K562 (cell line): ENCODE measurements around the gene THG1L. TPM values are rescaled to one million over a fixed set of nuclear protein-coding genes. Genes with fewer than 3 reads are reported as not detected.

Experiments
- ADNP ChIP-seq: fragments of 200-800 bp; sonication (Bioruptor generic); IDR thresholded peaks from 2 replicates; pipeline ENCODE4 v1.6.1; 2016; ENCODE audit warnings: missing genetic modification characterization, missing compliant biosample characterization
- ARHGAP35 ChIP-seq: fragments of 450-650 bp; IDR thresholded peaks from 2 replicates; pipeline ENCODE4 v1.6.1; 2018; ENCODE audit not compliant: partially characterized antibody
- BCOR ChIP-seq: fragments of 450-650 bp; IDR thresholded peaks from 2 replicates; pipeline ENCODE4 v1.6.1; 2016
- CCAR2 ChIP-seq: fragments of 200-400 bp; formaldehyde crosslinking; IDR thresholded peaks from 2 replicates; pipeline ENCODE4 v1.6.1; 2017; ENCODE audit warnings: mild to moderate bottlenecking, low read depth, low read length
- E2F1 ChIP-seq: sonication (generic); formaldehyde crosslinking; IDR thresholded peaks from 2 replicates; pipeline ENCODE4 v1.8.1; 2023; ENCODE audit warnings: mild to moderate bottlenecking, missing genetic modification reagents, moderate library complexity
- ELF2 ChIP-seq: fragments of 250-450 bp; sonication (Bioruptor Pico); IDR thresholded peaks from 2 replicates; pipeline ENCODE4 v1.5.0; 2021; ENCODE audit warnings: mild to moderate bottlenecking
- ELF4 ChIP-seq: fragments of 450-650 bp; formaldehyde crosslinking; IDR thresholded peaks from 2 replicates; pipeline ENCODE4 v1.4.0; 2022; ENCODE audit warnings: missing genetic modification characterization
- ERF ChIP-seq: fragments of 450-650 bp; formaldehyde crosslinking; IDR thresholded peaks from 2 replicates; pipeline ENCODE4 v1.4.0; 2020; ENCODE audit warnings: mild to moderate bottlenecking, mixed read lengths
- ESRRA ChIP-seq: fragments of 450-650 bp; IDR thresholded peaks from 2 replicates; pipeline ENCODE4 v1.6.1; 2014; ENCODE audit warnings: low read depth, mild to moderate bottlenecking, moderate library complexity, borderline replicate concordance
- HMG20A ChIP-seq: fragments of 450-650 bp; formaldehyde crosslinking; conservative IDR thresholded peaks from 2 replicates; pipeline ENCODE4 v1.4.0; 2020; ENCODE audit warnings: mild to moderate bottlenecking, mixed read lengths
- ILK ChIP-seq: fragments of 450-650 bp; IDR thresholded peaks from 2 replicates; pipeline ENCODE4 v1.6.1; 2016; ENCODE audit warnings: missing genetic modification characterization, low read depth, mild to moderate bottlenecking, missing compliant biosample characterization, moderate library complexity, borderline replicate concordance
- KLF6 ChIP-seq: fragments of 250-450 bp; sonication (Bioruptor Pico); IDR thresholded peaks from 2 replicates; pipeline ENCODE4 v1.4.0; 2020; ENCODE audit warnings: mild to moderate bottlenecking, moderate library complexity, borderline replicate concordance
- MED1 ChIP-seq: sonication (generic); formaldehyde crosslinking; IDR thresholded peaks from 2 replicates; pipeline ENCODE4 v1.8.1; 2023; ENCODE audit warnings: missing genetic modification reagents, borderline replicate concordance
- MYNN ChIP-seq, 2 experiments: sonication (generic); formaldehyde crosslinking in 1 of 2; IDR thresholded peaks; 2 replicates each; pipeline versions ENCODE4 v1.5.0 to v1.6.1; 2016 to 2020; ENCODE audit warnings: antibody characterized with exemption in 1 of 2, missing genetic modification reagents in 1 of 2
- NRF1 ChIP-seq, 2 experiments: fragments of 450-650 bp; IDR thresholded peaks in 1 of 2; conservative IDR thresholded peaks in 1 of 2; 2 replicates each; pipeline ENCODE4 v1.6.1; 2014; ENCODE audit warnings: mild to moderate bottlenecking in 2 of 2
- RBM15 ChIP-seq: fragments of 200-400 bp; formaldehyde crosslinking; IDR thresholded peaks from 2 replicates; pipeline ENCODE4 v1.6.1; 2018; ENCODE audit warnings: mild to moderate bottlenecking, low read length, moderate library complexity; ENCODE audit not compliant: insufficient read depth
- RCOR1 ChIP-seq, 2 experiments: IDR thresholded peaks; 2 replicates each; pipeline ENCODE4 v1.6.1; 2012; ENCODE audit warnings: low read depth in 2 of 2, low read length in 2 of 2, borderline replicate concordance in 1 of 2, improper control_type of control experiment in 1 of 2
- TAL1 ChIP-seq: fragments of 450-650 bp; IDR thresholded peaks from 2 replicates; pipeline ENCODE4 v1.6.1; 2016; ENCODE audit warnings: mild to moderate bottlenecking
- TRIM25 ChIP-seq: fragments of 450-650 bp; IDR thresholded peaks from 2 replicates; pipeline ENCODE4 v1.7.0; 2016; ENCODE audit warnings: borderline replicate concordance
- ZNF12 ChIP-seq: sonication (generic); formaldehyde crosslinking; IDR thresholded peaks from 2 replicates; pipeline ENCODE4 v1.4.0; 2020; ENCODE audit warnings: mild to moderate bottlenecking, missing genetic modification reagents
- polyA plus RNA-seq, 8 experiments: library from polyadenylated mRNA; depleted of rRNA in 4 of 8; stranded (reverse) in 5 of 8; unstranded in 3 of 8; fragments of >200 nt; fragmentation: Nextera tagmentation in 2 of 8; fragmentation: Illumina TruSeq in 1 of 8; extraction: Ambion mirVana in 2 of 8; extraction: Trizol in 1 of 8; gene quantifications; 2 replicates each; pipeline versions ENCODE4 v1.2.1 to v1.2.3, GENCODE V29; 2011 to 2014; ENCODE audit warnings: inconsistent platforms in 1 of 8, missing spikeins in 1 of 8
- total RNA-seq, 7 experiments: library from RNA; depleted of rRNA in 6 of 7; stranded (reverse); fragments of >200 nt in 6 of 7; fragmentation: Illumina TruSeq in 2 of 7; extraction: Trizol in 2 of 7; gene quantifications; 2 replicates each; pipeline versions ENCODE4 v1.2.1 to v1.2.3, GENCODE V29; 2011 to 2021; ENCODE audit warnings: low replicate concordance in 1 of 7
- TF ChIP-seq, protein P1 (sequence below): fragments of 450-650 bp; formaldehyde crosslinking; IDR thresholded peaks from 2 replicates; pipeline ENCODE4 v1.4.0; 2020; ENCODE audit warnings: mild to moderate bottlenecking, mixed read lengths
- TF ChIP-seq, protein P2 (sequence below): conservative IDR thresholded peaks from 2 replicates; pipeline ENCODE4 v1.6.1; 2011; ENCODE audit warnings: low read depth, mild to moderate bottlenecking, low read length; ENCODE audit not compliant: control insufficient read depth

THG1L gene
- total and polyA plus RNA-seq, 9 of the 15 experiments (the other 6 are each of a cell fraction or from before 2014, with no cell fraction given): 21.8 to 40.7 (median 28.0) TPM

DNA sequence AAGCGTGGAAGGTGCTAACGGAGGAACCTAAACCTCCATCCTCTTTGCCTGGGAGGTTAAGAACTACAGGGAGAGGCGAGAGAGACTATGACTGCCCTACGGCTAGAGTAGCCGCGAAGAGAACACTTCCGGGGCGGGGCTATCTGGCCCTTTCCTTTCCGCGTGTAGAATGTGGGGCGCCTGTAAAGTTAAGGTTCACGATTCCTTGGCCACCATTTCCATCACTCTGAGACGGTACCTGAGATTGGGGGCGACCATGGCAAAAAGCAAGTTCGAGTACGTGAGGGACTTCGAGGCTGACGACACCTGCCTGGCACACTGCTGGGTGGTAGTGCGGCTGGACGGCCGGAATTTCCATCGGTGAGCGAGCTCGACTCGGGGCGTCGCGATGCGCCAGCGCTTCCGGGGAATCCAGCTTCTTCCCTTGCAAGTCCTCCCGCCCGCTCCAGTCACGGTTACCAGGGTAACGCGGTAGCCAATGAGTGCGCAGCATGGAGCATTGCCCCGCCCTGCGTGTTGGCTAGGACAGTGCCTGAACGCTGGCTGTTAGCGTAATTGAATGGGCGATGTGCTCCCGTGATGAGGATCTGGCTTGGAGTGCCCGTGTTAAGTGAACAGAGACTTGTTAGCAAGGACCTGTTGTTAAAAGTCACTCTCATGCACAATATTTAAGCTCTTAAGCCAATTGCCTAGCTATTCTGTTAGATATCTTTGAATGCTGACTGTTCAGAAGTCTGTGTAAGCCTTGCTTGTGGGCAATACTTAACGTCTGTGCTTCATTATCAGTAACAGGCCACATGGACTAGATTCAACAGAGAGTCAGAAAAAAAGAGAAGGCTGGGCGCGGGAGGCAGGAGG lies at the start of gene THG1L (continued):
- TF ChIP-seq ERF (CRISPR knock-in tag) (peak; percentile 81; the same call in 1 of the 2 replicates), ZNF12 (CRISPR knock-in tag) (peak; percentile 68; the same call in 1 of the 2 replicates), MYNN (IDR thresholded peaks at IDR 0.05) (no peak; the same call in 1 of the 2 replicates), MYNN (CRISPR knock-in tag; IDR thresholded peaks at IDR 0.05) (no peak), ADNP (tag) (no peak), RBM15 (no peak), MED1 (CRISPR knock-in tag) (no peak), ELF4 (CRISPR knock-in tag) (no peak; the same call in 1 of the 2 replicates), TAL1 (peak; percentile 69), E2F1 (no peak), ESRRA (no peak), ELF2 (CRISPR knock-in tag) (no peak; the same call in 1 of the 2 replicates), TRIM25 (no peak), NRF1 (conservative IDR thresholded peaks at IDR 0.05 in 1 of 2, IDR thresholded peaks at IDR 0.05 in 1 of 2) (peak; percentile 82 to 85), KLF6 (CRISPR knock-in tag) (no peak), RCOR1 (IDR thresholded peaks at IDR 0.05; ENCODE audit: borderline replicate concordance in 1 of 2, low read depth in 2 of 2, low read length in 2 of 2) (no peak), BCOR (peak; percentile 23; the same call in 1 of the 2 replicates), HMG20A (CRISPR knock-in tag) (no peak), CCAR2 (no peak), ARHGAP35 (no peak), ILK (tag) (no peak)
- TF ChIP-seq, protein P1, sequence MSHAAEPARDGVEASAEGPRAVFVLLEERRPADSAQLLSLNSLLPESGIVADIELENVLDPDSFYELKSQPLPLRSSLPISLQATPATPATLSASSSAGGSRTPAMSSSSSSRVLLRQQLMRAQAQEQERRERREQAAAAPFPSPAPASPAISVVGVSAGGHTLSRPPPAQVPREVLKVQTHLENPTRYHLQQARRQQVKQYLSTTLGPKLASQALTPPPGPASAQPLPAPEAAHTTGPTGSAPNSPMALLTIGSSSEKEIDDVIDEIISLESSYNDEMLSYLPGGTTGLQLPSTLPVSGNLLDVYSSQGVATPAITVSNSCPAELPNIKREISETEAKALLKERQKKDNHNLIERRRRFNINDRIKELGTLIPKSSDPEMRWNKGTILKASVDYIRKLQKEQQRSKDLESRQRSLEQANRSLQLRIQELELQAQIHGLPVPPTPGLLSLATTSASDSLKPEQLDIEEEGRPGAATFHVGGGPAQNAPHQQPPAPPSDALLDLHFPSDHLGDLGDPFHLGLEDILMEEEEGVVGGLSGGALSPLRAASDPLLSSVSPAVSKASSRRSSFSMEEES (CRISPR knock-in tag): no peak
- TF ChIP-seq, protein P2, sequence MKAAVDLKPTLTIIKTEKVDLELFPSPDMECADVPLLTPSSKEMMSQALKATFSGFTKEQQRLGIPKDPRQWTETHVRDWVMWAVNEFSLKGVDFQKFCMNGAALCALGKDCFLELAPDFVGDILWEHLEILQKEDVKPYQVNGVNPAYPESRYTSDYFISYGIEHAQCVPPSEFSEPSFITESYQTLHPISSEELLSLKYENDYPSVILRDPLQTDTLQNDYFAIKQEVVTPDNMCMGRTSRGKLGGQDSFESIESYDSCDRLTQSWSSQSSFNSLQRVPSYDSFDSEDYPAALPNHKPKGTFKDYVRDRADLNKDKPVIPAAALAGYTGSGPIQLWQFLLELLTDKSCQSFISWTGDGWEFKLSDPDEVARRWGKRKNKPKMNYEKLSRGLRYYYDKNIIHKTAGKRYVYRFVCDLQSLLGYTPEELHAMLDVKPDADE: no peak
